ENCODE measurements around the gene INCA1. TPM values are rescaled to one million over a fixed set of nuclear protein-coding genes. Genes with fewer than 3 reads are reported as not detected.
"Not testable (repeated sequence)": the region's sequence is repeated elsewhere in the genome, so short reads cannot be mapped to it uniquely, and the experiment has no call there.

INCA1 gene
- total and polyA plus RNA-seq, 8 donors: 1.3 to 6.1 (median 1.6) TPM; not detected in 3

- H3K9me3 ChIP-seq: no peaks in the 10 kb centered on the region
- peaks cover 0 to 27% (median 16%) of the 10 kb centered on the region in 4 donors for H3K4me1 ChIP-seq
- peaks cover 0 to 34% (median 6%) of the 10 kb centered on the region in 3 donors for H3K27me3 ChIP-seq
- no peak for DNase-seq
- TF ChIP-seq CTCF (IDR thresholded peaks at IDR 0.05): no peak
- no peak for TF ChIP-seq EP300 (IDR thresholded peaks at IDR 0.05)
- TF ChIP-seq POLR2AphosphoS5 (IDR thresholded peaks at IDR 0.05): no peak
- H3K36me3 ChIP-seq: no peaks in the 10 kb centered on the region
- H3K4me3 ChIP-seq: no peak overlapping the region
- intact Hi-C loops (cut with DNase I; ENCODE audit: low total_unique reads): no loop called here
- 85 to 100% (median 89%) methylated on average over 2 to 6 of the region's 6 CpGs for WGBS, 5 donors
- no peak overlapping the region for H3K27ac ChIP-seq
Observed at GRCh38 chr17:5032865-5033264, 35.5 kb upstream of the INCA1 start.

- no peaks in the 10 kb centered on the region for H3K9me3 ChIP-seq
- intact Hi-C loops (cut with DNase I; ENCODE audit: low total_unique reads): no loop called here
- peak overlapping the region in 4 of 5 donors; percentile 55 to 77 (median 69) for H3K27ac ChIP-seq
- peak overlapping the region; percentile 50 to 56 (median 54) for H3K4me3 ChIP-seq
- DNase-seq: peak; percentile 81 to 95
- H3K36me3 ChIP-seq: no peaks in the 10 kb centered on the region
- 3 to 8% (median 3%) methylated on average over 16 to 48 of the region's 48 CpGs for WGBS, 5 donors
- peaks cover 0 to 24% (median 6%) of the 10 kb centered on the region in 3 donors for H3K27me3 ChIP-seq
- H3K4me1 ChIP-seq: peaks cover 0 to 27% (median 16%) of the 10 kb centered on the region in 4 donors
- TF ChIP-seq POLR2AphosphoS5 (IDR thresholded peaks at IDR 0.05) (peak in 2 of 3 donors; percentile 15 to 54), EP300 (IDR thresholded peaks at IDR 0.05) (no peak), CTCF (IDR thresholded peaks at IDR 0.05) (peak in 5 of 7 experiments; percentile 76 to 95 (median 78))
Observed at GRCh38 chr17:5031365-5032082, 34.2 kb upstream of the INCA1 start.

- H3K9me3 ChIP-seq; H3K36me3 ChIP-seq; H3K27ac ChIP-seq; H3K4me3 ChIP-seq; DNase-seq; intact Hi-C loops (cut with DNase I; ENCODE audit: low total_unique reads): not testable (repeated sequence)
- WGBS, 5 donors: 84 to 100% (median 90%) methylated on average over 2 of the region's 2 CpGs
- peaks cover 0 to 13% (median under 1%) of the 10 kb centered on the region in 3 donors for H3K27me3 ChIP-seq
- H3K4me1 ChIP-seq: peaks cover 0 to 35% (median 16%) of the 10 kb centered on the region in 4 donors
Observed at GRCh38 chr17:5030168-5030567, 32.8 kb upstream of the INCA1 start.

- peaks cover 10 to 13% (median 13%) of the 10 kb centered on the region in 4 donors for H3K36me3 ChIP-seq
- peaks cover 0 to 45% (median 27%) of the 10 kb centered on the region in 4 donors for H3K4me1 ChIP-seq
- DNase-seq: no peak
- no peaks in the 10 kb centered on the region for H3K9me3 ChIP-seq
- no peaks in the 10 kb centered on the region for H3K27me3 ChIP-seq
- H3K4me3 ChIP-seq: no peak overlapping the region
- TF ChIP-seq POLR2A (IDR thresholded peaks at IDR 0.05): no peak
- no peak for TF ChIP-seq CTCF (IDR thresholded peaks at IDR 0.05)
- no peak for TF ChIP-seq POLR2AphosphoS5 (IDR thresholded peaks at IDR 0.05)
- TF ChIP-seq EP300 (IDR thresholded peaks at IDR 0.05): no peak
- intact Hi-C loops (cut with DNase I; ENCODE audit: low total_unique reads): no loop called here
- WGBS, 5 donors: 79 to 86% (median 83%) methylated on average over 5 of the region's 5 CpGs
- H3K27ac ChIP-seq: no peak overlapping the region
Observed at GRCh38 chr17:5027916-5028315, 30.6 kb upstream of the INCA1 start.

- Histone ChIP-seq H3K36me3 (peaks cover 16 to 20% (median 19%) of the 10 kb centered on the region in 4 donors), H3K4me3 (no peak overlapping the region), H3K4me1 (peaks cover 0 to 45% (median 27%) of the 10 kb centered on the region in 4 donors), H3K9me3 (no peaks in the 10 kb centered on the region), H3K27ac (no peak overlapping the region), H3K27me3 (no peaks in the 10 kb centered on the region)
- TF ChIP-seq POLR2AphosphoS5 (IDR thresholded peaks at IDR 0.05): no peak
- TF ChIP-seq EP300 (IDR thresholded peaks at IDR 0.05): no peak
- no peak for TF ChIP-seq CTCF (IDR thresholded peaks at IDR 0.05)
- no peak for TF ChIP-seq POLR2A (IDR thresholded peaks at IDR 0.05)
- 77 to 86% (median 84%) methylated on average over 6 of the region's 6 CpGs for WGBS, 5 donors
- no peak for DNase-seq
- intact Hi-C loops (cut with DNase I; ENCODE audit: low total_unique reads): no loop called here
Observed at GRCh38 chr17:5027299-5027698, 30.0 kb upstream of the INCA1 start.

Data from stomach (tissue), 9 donors.